D721Med (cell line): ENCODE measurements around the gene FLNA.
"Not testable (repeated sequence)": the region's sequence is repeated elsewhere in the genome, so short reads cannot be mapped to it uniquely, and the experiment has no call there.

ENCODE experiments used
- DNase-seq: peaks from one replicate; pipeline ENCODE4 v3.0.0; 2011; ENCODE audit warnings: low spot score; ENCODE audit not compliant: insufficient read length
- FAIRE-seq: peaks from 2 replicates; lab custom pipeline; 2011; peaks lifted over from hg19 to GRCh38; lab: Jason Lieb, UNC
- CTCF ChIP-seq: IDR thresholded peaks from 2 replicates; pipeline ENCODE4 v1.5.1; 2012; ENCODE audit warnings: mild to moderate bottlenecking, control low read depth; ENCODE audit not compliant: insufficient read depth; ENCODE audit errors: missing control alignments

Gene FLNA

GRCh38 chrX:154402622-154403127, 28.2 kb upstream of the FLNA start:
- DNase-seq (no peak), FAIRE-seq (no peak)
- no peak for TF ChIP-seq CTCF

DNA sequence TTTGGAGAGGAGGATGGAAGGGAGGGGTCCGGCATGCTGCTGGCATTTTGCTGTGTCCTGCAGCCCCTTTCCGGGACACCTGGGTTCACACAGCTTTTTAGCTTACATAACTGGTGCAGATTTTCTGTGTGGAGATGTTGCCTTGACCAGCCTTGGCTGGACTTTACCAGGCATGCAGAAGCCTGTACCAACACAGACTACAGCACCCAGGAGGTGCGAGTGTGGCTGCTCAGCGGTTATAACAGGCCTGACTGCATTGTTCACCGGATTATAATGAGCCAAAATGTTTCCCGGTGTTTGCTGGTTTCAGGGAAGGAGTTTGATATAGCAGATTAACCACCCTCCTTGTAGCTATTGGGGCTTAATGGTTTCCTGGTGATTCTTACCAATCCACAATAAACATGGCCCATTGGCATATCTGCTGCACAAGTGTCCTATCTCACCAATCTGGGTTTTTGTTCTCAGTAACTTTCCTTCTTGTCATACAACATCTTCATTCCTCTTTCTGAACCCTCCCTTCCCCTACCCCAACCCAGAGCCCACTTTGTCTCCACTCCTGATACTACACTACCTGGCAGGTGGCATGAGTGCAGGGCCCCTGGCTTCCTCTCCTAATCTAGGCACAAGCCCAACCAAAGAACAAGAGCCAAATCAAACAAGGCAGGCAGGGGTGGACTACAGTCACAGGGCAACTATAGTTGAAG, 27.6 kb upstream of the FLNA start:
- DNase-seq (no peak), FAIRE-seq (no peak)
- TF ChIP-seq CTCF, result no peak

DNA sequence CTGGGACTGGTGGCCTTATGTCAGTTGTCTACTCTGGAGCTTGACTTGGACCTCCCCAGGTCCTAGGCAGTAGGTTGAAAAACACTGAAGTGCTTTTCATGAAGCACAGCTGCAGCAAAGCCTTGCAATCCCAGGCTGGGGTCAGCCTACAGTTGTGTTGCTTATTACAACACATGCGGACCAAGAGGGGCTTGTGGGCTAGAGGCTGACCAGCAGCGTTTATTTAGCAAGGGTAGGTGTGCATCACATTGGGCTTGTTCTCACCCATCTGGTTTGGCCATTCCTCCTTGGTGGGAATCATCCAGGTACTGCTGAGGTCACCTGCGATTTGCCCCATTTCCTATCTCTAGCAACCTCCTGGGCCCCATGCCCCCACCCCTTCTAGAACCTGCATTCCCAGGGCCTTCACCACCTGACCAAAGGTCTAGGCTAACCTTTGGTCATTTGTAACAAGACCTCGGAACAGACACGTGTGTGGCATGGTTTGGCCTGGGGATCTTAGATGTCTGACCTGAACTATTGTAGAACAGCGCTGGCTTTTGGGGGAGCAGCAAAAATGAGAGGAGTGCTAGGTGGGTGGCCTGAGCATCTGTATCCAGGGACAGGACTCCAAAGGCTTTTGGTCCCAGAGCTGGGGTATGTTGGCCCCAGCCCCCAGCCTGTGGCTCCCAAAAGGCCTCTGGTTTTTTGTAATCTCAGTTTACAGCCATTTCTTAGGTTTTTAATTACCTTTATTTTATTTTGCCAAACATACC, 26.8 kb upstream of the FLNA start:
- TF ChIP-seq CTCF, result no peak
- no peak for DNase-seq
- FAIRE-seq, result no peak

DNA sequence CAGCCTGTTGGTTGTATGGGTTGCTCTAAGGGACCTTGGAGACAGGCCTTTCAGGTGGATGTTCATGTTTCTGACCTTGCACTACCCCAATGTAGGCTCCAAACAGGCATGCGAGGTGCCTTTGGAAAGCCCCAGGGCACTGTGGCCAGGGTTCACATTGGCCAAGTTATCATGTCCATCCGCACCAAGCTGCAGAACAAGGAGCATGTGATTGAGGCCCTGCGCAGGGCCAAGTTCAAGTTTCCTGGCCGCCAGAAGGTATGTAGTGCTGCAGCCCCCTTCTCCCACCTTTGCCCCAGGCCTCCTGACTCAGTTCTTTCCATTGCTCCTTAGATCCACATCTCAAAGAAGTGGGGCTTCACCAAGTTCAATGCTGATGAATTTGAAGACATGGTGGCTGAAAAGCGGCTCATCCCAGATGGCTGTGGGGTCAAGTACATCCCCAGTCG, 26.0 kb upstream of the FLNA start:
- DNase-seq, FAIRE-seq: not testable (repeated sequence)

DNA sequence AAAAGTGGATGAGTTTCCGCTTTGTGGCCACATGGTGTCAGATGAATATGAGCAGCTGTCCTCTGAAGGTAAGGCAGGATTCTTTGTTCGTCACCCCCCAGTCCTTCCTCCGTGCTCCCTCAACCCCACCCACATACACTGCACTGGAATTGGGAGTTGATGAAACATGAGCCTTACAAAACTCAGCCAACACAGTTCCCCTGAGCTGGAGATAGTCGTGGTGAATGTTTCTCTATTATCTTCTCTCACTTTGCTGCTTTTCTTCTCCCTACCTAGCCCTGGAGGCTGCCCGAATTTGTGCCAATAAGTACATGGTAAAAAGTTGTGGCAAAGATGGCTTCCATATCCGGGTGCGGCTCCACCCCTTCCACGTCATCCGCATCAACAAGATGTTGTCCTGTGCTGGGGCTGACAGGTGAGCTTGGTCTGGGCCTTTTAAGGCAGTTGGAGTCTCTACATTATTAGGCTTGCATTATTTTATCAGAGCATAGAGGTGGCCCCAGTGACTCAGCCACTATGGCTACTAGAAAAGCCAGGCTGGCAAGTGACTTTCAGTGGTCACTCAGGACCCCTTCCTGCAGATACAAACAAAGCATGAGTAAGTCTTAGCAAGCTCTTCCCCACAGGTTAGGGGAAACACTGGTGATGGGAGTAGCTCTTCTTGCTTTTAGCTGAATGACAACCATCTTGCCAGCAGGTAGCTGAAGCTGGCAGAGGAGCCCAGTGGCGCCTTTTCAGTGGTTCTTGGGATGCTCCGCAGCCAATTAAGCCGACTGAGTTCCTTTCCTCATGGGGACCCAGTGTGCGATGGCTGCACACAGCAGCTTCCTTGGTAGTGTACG, 25.3 kb upstream of the FLNA start:
- FAIRE-seq, result no peak

DNA sequence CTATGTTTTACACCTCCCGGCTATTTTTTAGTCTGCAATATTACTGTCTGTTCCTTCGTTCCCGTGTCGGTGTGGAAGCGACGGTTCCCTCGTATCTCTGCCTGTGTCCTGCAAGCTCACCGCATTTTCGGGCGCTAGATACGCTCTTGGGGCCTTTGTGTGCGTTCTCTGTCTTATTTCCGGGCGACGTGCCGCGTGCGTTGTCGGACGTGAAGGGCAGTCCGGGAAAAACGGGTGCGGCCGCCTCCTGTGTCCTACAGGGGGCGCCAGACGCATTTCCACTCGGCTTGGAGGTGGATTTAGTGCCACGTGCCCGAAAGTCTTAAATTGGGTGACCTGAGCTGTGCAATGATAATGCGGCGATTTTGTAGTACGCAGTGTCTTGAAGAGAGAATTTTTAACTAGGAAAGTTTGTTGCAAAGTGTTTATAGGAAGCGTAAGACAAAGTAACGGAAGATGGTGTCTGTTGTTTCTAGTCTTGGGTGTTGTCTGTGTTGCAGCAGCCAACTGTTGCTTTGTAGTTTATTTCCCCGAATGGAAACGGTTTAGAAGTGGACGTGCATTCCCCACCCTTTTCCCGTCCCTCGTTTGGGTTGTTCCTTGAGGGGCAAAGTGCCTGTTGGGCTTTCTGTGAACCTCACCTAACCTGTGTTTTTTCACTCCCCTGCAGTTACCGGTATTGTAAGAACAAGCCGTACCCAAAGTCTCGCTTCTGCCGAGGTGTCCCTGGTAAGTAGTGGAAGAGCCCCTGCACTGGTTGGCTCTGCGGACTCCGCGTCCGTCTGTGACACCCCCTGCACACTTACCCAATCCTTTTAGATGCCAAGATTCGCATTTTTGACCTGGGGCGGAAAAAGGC, 24.5 kb upstream of the FLNA start:
- no peak for DNase-seq
- no peak for FAIRE-seq
- peak; percentile 59 for TF ChIP-seq CTCF

More for the DNA sequence above, 25.3 kb upstream of the FLNA start:
- TF ChIP-seq CTCF, result no peak
- DNase-seq, result no peak
